ENCODE measurements around the gene TGFB1. TPM values are rescaled to one million over a fixed set of nuclear protein-coding genes. Genes with fewer than 3 reads are reported as not detected.
"Not testable (repeated sequence)": the region's sequence is repeated elsewhere in the genome, so short reads cannot be mapped to it uniquely, and the experiment has no call there.

TGFB1 gene
- polyA plus RNA-seq, 1 donor from 2014 or later, result 49.3 TPM

GRCh38 chr19:41300555-41300954 lies 53.2 kb downstream of the TGFB1 start:
- H3K9me3 Mint-ChIP-seq, result no peaks in the 10 kb centered on the region
- H3K27me3 Mint-ChIP-seq, result peaks cover 3% of the 10 kb centered on the region
- peak overlapping the region in 1 of 4 donors; percentile 78 for H3K4me3 Mint-ChIP-seq
- peaks cover 6% of the 10 kb centered on the region for H3K36me3 Mint-ChIP-seq
- H3K4me1 Mint-ChIP-seq, result peaks cover 51 to 67% (median 59%) of the 10 kb centered on the region in 3 donors
- peak overlapping the region; percentile 96 to 100 (median 98) for H3K27ac Mint-ChIP-seq

GRCh38 chr19:41299755-41300089 lies 54.0 kb downstream of the TGFB1 start:
- no peaks in the 10 kb centered on the region for H3K9me3 Mint-ChIP-seq
- peak overlapping the region; percentile 96 to 100 (median 100) for H3K27ac Mint-ChIP-seq
- peaks cover 3% of the 10 kb centered on the region for H3K27me3 Mint-ChIP-seq
- peaks cover 51 to 64% (median 59%) of the 10 kb centered on the region in 3 donors for H3K4me1 Mint-ChIP-seq
- peaks cover 6% of the 10 kb centered on the region for H3K36me3 Mint-ChIP-seq
- H3K4me3 Mint-ChIP-seq, result peak overlapping the region in 2 of 4 donors; percentile 68 to 78

- Mint-ChIP-seq H3K27me3 (peaks cover 3% of the 10 kb centered on the region), H3K27ac (peak overlapping the region; percentile 96 to 100 (median 100)), H3K4me3 (peak overlapping the region in 2 of 4 donors; percentile 68 to 78), H3K36me3 (peaks cover 6% of the 10 kb centered on the region), H3K9me3 (no peaks in the 10 kb centered on the region), H3K4me1 (peaks cover 51 to 62% (median 58%) of the 10 kb centered on the region in 3 donors)
Observed at GRCh38 chr19:41299046-41299754, 54.5 kb downstream of the TGFB1 start.

GRCh38 chr19:41298348-41298964 lies 55.3 kb downstream of the TGFB1 start:
- Mint-ChIP-seq H3K27me3 (peaks cover 3% of the 10 kb centered on the region), H3K27ac (peak overlapping the region; percentile 96 to 100 (median 100)), H3K36me3 (peaks cover 8% of the 10 kb centered on the region), H3K9me3 (no peaks in the 10 kb centered on the region), H3K4me3 (peak overlapping the region; percentile 44 to 91 (median 83)), H3K4me1 (peaks cover 51 to 61% (median 57%) of the 10 kb centered on the region in 3 donors)

GRCh38 chr19:41297628-41298347 lies 55.9 kb downstream of the TGFB1 start:
- peaks cover 3% of the 10 kb centered on the region for H3K27me3 Mint-ChIP-seq
- peaks cover 46 to 58% (median 55%) of the 10 kb centered on the region in 3 donors for H3K4me1 Mint-ChIP-seq
- H3K36me3 Mint-ChIP-seq, result peaks cover 8% of the 10 kb centered on the region
- H3K9me3 Mint-ChIP-seq, result no peaks in the 10 kb centered on the region
- peak overlapping the region; percentile 96 to 100 (median 100) for H3K27ac Mint-ChIP-seq
- peak overlapping the region; percentile 44 to 91 (median 83) for H3K4me3 Mint-ChIP-seq

- peak overlapping the region; percentile 96 to 100 (median 100) for H3K27ac Mint-ChIP-seq
- peak overlapping the region in 2 of 4 donors; percentile 58 to 78 for H3K4me3 Mint-ChIP-seq
- H3K4me1 Mint-ChIP-seq, result peaks cover 35 to 48% (median 46%) of the 10 kb centered on the region in 3 donors
- H3K36me3 Mint-ChIP-seq, result peaks cover 5% of the 10 kb centered on the region
- H3K27me3 Mint-ChIP-seq, result peaks cover 3% of the 10 kb centered on the region
- H3K9me3 Mint-ChIP-seq, result no peaks in the 10 kb centered on the region
Observed at GRCh38 chr19:41296433-41296871, 57.3 kb downstream of the TGFB1 start.

- Mint-ChIP-seq H3K27me3 (peaks cover 3% of the 10 kb centered on the region), H3K4me1 (peaks cover 27 to 42% (median 39%) of the 10 kb centered on the region in 3 donors), H3K36me3 (peaks cover 5% of the 10 kb centered on the region), H3K9me3 (no peaks in the 10 kb centered on the region), H3K27ac (peak overlapping the region in 2 of 3 donors; percentile 96 to 100), H3K4me3 (no peak overlapping the region)
Observed at GRCh38 chr19:41295499-41295898, 58.2 kb downstream of the TGFB1 start.

GRCh38 chr19:41294393-41294792 lies 59.3 kb downstream of the TGFB1 start:
- Mint-ChIP-seq H3K27ac (peak overlapping the region; percentile 9 to 40 (median 38)), H3K27me3 (peaks cover 3% of the 10 kb centered on the region), H3K4me3 (peak overlapping the region in 1 of 4 donors; percentile 29), H3K4me1 (peaks cover 25 to 34% (median 28%) of the 10 kb centered on the region in 3 donors), H3K9me3 (no peaks in the 10 kb centered on the region), H3K36me3 (peaks cover 5% of the 10 kb centered on the region)

GRCh38 chr19:41289814-41290213 lies 63.9 kb downstream of the TGFB1 start:
- H3K36me3 Mint-ChIP-seq, H3K4me1 Mint-ChIP-seq, H3K27me3 Mint-ChIP-seq, H3K4me3 Mint-ChIP-seq, H3K27ac Mint-ChIP-seq, H3K9me3 Mint-ChIP-seq: not testable (repeated sequence)

- no peak overlapping the region for H3K27ac Mint-ChIP-seq
- H3K36me3 Mint-ChIP-seq, result no peaks in the 10 kb centered on the region
- no peak overlapping the region for H3K4me3 Mint-ChIP-seq
- no peaks in the 10 kb centered on the region for H3K9me3 Mint-ChIP-seq
- no peaks in the 10 kb centered on the region for H3K4me1 Mint-ChIP-seq
- H3K27me3 Mint-ChIP-seq, result no peaks in the 10 kb centered on the region
Observed at GRCh38 chr19:41288673-41289530, 64.8 kb downstream of the TGFB1 start.

Other genes with a start within 250 kb of the TGFB1 start
- not detected for gene CYP2F1, start 239.5 kb downstream of the TGFB1 start, polyA plus RNA-seq
- not detected for gene CYP2S1, start 160.7 kb downstream of the TGFB1 start, polyA plus RNA-seq
- 0.06 TPM for gene AXL, start 134.7 kb downstream of the TGFB1 start, polyA plus RNA-seq
- gene HNRNPUL1, start 89.5 kb downstream of the TGFB1 start, polyA plus RNA-seq, result 80.9 TPM
- gene CCDC97, start 43.8 kb downstream of the TGFB1 start, polyA plus RNA-seq, result 34.5 TPM
- 10.5 TPM for gene B9D2, start 10.2 kb upstream of the TGFB1 start, polyA plus RNA-seq
- 1.8 TPM for gene TMEM91, start 22.6 kb upstream of the TGFB1 start, polyA plus RNA-seq
- 75.1 TPM for gene EXOSC5, start 43.4 kb upstream of the TGFB1 start, polyA plus RNA-seq
- gene BCKDHA, start 43.9 kb upstream of the TGFB1 start, polyA plus RNA-seq, result 63.4 TPM
- gene B3GNT8, start 73.5 kb upstream of the TGFB1 start, polyA plus RNA-seq, result 0.59 TPM
- gene DMAC2, start 86.0 kb upstream of the TGFB1 start, polyA plus RNA-seq, result 47.0 TPM
- not detected for gene ERICH4, start 89.2 kb upstream of the TGFB1 start, polyA plus RNA-seq
- gene CEACAM21, start 222.2 kb upstream of the TGFB1 start, polyA plus RNA-seq, result 30.8 TPM

Measured in IgD-negative memory B cell (primary cell).